ENCODE data around the gene NDUFAF3.
A peak's percentile ranks its signal among the peaks of the same experiment; 100 is the strongest.

- TF ChIP-seq, protein P1, sequence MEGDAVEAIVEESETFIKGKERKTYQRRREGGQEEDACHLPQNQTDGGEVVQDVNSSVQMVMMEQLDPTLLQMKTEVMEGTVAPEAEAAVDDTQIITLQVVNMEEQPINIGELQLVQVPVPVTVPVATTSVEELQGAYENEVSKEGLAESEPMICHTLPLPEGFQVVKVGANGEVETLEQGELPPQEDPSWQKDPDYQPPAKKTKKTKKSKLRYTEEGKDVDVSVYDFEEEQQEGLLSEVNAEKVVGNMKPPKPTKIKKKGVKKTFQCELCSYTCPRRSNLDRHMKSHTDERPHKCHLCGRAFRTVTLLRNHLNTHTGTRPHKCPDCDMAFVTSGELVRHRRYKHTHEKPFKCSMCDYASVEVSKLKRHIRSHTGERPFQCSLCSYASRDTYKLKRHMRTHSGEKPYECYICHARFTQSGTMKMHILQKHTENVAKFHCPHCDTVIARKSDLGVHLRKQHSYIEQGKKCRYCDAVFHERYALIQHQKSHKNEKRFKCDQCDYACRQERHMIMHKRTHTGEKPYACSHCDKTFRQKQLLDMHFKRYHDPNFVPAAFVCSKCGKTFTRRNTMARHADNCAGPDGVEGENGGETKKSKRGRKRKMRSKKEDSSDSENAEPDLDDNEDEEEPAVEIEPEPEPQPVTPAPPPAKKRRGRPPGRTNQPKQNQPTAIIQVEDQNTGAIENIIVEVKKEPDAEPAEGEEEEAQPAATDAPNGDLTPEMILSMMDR (IDR thresholded peaks at IDR 0.05; ENCODE audit: low read depth, low read length, missing input control), result no peak
- TF ChIP-seq REST (IDR thresholded peaks at IDR 0.05) (no peak), YY1 (IDR thresholded peaks at IDR 0.05) (no peak), RAD21 (IDR thresholded peaks at IDR 0.05) (peak in 1 of 2 donors; percentile 2), JUND (IDR thresholded peaks at IDR 0.05) (no peak), TAF1 (conservative IDR thresholded peaks at IDR 0.05) (no peak), GABPA (IDR thresholded peaks at IDR 0.05 in 1 of 2, conservative IDR thresholded peaks at IDR 0.05 in 1 of 2) (no peak), FOXA1 (IDR thresholded peaks at IDR 0.05) (no peak), EGR1 (IDR thresholded peaks at IDR 0.05; ENCODE audit: low read depth in 2 of 2) (no peak)
- TF ChIP-seq, protein P2, sequence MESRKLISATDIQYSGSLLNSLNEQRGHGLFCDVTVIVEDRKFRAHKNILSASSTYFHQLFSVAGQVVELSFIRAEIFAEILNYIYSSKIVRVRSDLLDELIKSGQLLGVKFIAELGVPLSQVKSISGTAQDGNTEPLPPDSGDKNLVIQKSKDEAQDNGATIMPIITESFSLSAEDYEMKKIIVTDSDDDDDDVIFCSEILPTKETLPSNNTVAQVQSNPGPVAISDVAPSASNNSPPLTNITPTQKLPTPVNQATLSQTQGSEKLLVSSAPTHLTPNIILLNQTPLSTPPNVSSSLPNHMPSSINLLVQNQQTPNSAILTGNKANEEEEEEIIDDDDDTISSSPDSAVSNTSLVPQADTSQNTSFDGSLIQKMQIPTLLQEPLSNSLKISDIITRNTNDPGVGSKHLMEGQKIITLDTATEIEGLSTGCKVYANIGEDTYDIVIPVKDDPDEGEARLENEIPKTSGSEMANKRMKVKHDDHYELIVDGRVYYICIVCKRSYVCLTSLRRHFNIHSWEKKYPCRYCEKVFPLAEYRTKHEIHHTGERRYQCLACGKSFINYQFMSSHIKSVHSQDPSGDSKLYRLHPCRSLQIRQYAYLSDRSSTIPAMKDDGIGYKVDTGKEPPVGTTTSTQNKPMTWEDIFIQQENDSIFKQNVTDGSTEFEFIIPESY (IDR thresholded peaks at IDR 0.05), result no peak
- TF ChIP-seq, protein P3, sequence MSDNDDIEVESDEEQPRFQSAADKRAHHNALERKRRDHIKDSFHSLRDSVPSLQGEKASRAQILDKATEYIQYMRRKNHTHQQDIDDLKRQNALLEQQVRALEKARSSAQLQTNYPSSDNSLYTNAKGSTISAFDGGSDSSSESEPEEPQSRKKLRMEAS (IDR thresholded peaks at IDR 0.05), result no peak
Measured at GRCh38 chr3:49029563-49029884, 7.6 kb downstream of the NDUFAF3 start.
